ENCODE results near the gene CRACDL. TPM values are rescaled to one million over a fixed set of nuclear protein-coding genes. Genes with fewer than 3 reads are reported as not detected.

The CRACDL gene
- total and polyA plus RNA-seq, 2 donors (not counting 1 experiment from before 2014, with no cell fraction given) = 0.25 TPM; not detected in 1

- no peak overlapping the region for H3K9ac ChIP-seq (ENCODE audit: low read length)
- H3K27me3 ChIP-seq (replicated peaks in 1 of 4; ENCODE audit: control extremely low read depth in 1 of 4, control insufficient read depth in 3 of 4, insufficient read depth in 4 of 4, low read length in 3 of 4) = peaks cover 0 to 11% (median 5%) of the 10 kb centered on the region in 4 experiments
- WGBS (ENCODE audit: insufficient coverage) = 92% methylated on average over 13 of the region's 15 CpGs
- Mint-ChIP-seq H3K4me3 (no peak overlapping the region), H3K27me3 (peaks cover 44% of the 10 kb centered on the region), H3K4me1 (no peaks in the 10 kb centered on the region), H3K9me3 (ENCODE audit: insufficient read depth) (no peaks in the 10 kb centered on the region), H3K27ac (no peak overlapping the region)
- H3K9me3 ChIP-seq (ENCODE audit: control extremely low read depth in 1 of 3, control insufficient read depth in 2 of 3, insufficient read depth in 1 of 3, low read length in 2 of 3) = no peaks in the 10 kb centered on the region
- POLR2A ChIA-PET = no interaction called here
- DNase-seq = no peak
- TF ChIP-seq CTCF (IDR thresholded peaks at IDR 0.05) = no peak
- no peak for TF ChIP-seq EZH2 (IDR thresholded peaks at IDR 0.05; ENCODE audit: borderline replicate concordance, insufficient read depth, low read depth, low read length, poor library complexity, severe bottlenecking)
- no peak overlapping the region for H2AFZ ChIP-seq (ENCODE audit: insufficient read depth, low read depth, low read length, poor library complexity, severe bottlenecking)
- H3K4me3 ChIP-seq (ENCODE audit: control extremely low read depth in 1 of 5, extremely low read depth in 1 of 5, insufficient read depth in 1 of 5, low read depth in 2 of 5, low read length in 4 of 5) = no peak overlapping the region
- H4K20me1 ChIP-seq (ENCODE audit: control insufficient read depth, insufficient read depth, low read length, poor library complexity, severe bottlenecking) = no peaks in the 10 kb centered on the region
- ATAC-seq (ENCODE audit: low read depth) = no peak
- intact Hi-C loops (cut with micrococcal nuclease) = no loop called here
- H3K36me3 ChIP-seq (replicated peaks in 1 of 2; ENCODE audit: control extremely low read depth in 1 of 2, control insufficient read depth in 1 of 2, extremely low read depth in 1 of 2, insufficient read depth in 2 of 2, low read length in 1 of 2) = no peaks in the 10 kb centered on the region
- H3K4me1 ChIP-seq (ENCODE audit: control insufficient read depth in 2 of 2, insufficient read depth in 2 of 2, low read length in 2 of 2) = no peaks in the 10 kb centered on the region
- CTCF ChIA-PET = no interaction called here
- no peak overlapping the region for H3K27ac ChIP-seq (ENCODE audit: low read length in 2 of 2)
- no peaks in the 10 kb centered on the region for H3K79me2 ChIP-seq (ENCODE audit: control insufficient read depth, insufficient read depth, low read length)
- H3K4me2 ChIP-seq (replicated peaks; ENCODE audit: low read depth, low read length, poor library complexity, severe bottlenecking) = no peak overlapping the region
These were observed 6.1 kb downstream of the CRACDL start for GRCh38 chr2:98929920-98930319.

- WGBS (ENCODE audit: insufficient coverage) = 96% methylated on average over 8 of the region's 10 CpGs
- intact Hi-C loops (cut with micrococcal nuclease) = no loop called here
- no peak overlapping the region for H3K9ac ChIP-seq (ENCODE audit: low read length)
- no peaks in the 10 kb centered on the region for H3K36me3 ChIP-seq (replicated peaks in 1 of 2; ENCODE audit: control extremely low read depth in 1 of 2, control insufficient read depth in 1 of 2, extremely low read depth in 1 of 2, insufficient read depth in 2 of 2, low read length in 1 of 2)
- no peaks in the 10 kb centered on the region for H4K20me1 ChIP-seq (ENCODE audit: control insufficient read depth, insufficient read depth, low read length, poor library complexity, severe bottlenecking)
- no peak overlapping the region for H3K4me3 ChIP-seq (ENCODE audit: control extremely low read depth in 1 of 5, extremely low read depth in 1 of 5, insufficient read depth in 1 of 5, low read depth in 2 of 5, low read length in 4 of 5)
- POLR2A ChIA-PET = no interaction called here
- H3K9me3 Mint-ChIP-seq (ENCODE audit: insufficient read depth) = no peaks in the 10 kb centered on the region
- H3K4me2 ChIP-seq (replicated peaks; ENCODE audit: low read depth, low read length, poor library complexity, severe bottlenecking) = no peak overlapping the region
- no peak for DNase-seq
- no peaks in the 10 kb centered on the region for H3K4me1 Mint-ChIP-seq
- H2AFZ ChIP-seq (ENCODE audit: insufficient read depth, low read depth, low read length, poor library complexity, severe bottlenecking) = no peak overlapping the region
- H3K27me3 Mint-ChIP-seq = peaks cover 40% of the 10 kb centered on the region
- no peak for ATAC-seq (ENCODE audit: low read depth)
- no peaks in the 10 kb centered on the region for H3K79me2 ChIP-seq (ENCODE audit: control insufficient read depth, insufficient read depth, low read length)
- no peaks in the 10 kb centered on the region for H3K9me3 ChIP-seq (ENCODE audit: control extremely low read depth in 1 of 3, control insufficient read depth in 2 of 3, insufficient read depth in 1 of 3, low read length in 2 of 3)
- no peak overlapping the region for H3K27ac ChIP-seq (ENCODE audit: low read length in 2 of 2)
- H3K4me3 Mint-ChIP-seq = no peak overlapping the region
- H3K27ac Mint-ChIP-seq = no peak overlapping the region
- no peaks in the 10 kb centered on the region for H3K4me1 ChIP-seq (ENCODE audit: control insufficient read depth in 2 of 2, insufficient read depth in 2 of 2, low read length in 2 of 2)
- peaks cover 0 to 12% (median 3%) of the 10 kb centered on the region in 4 experiments for H3K27me3 ChIP-seq (replicated peaks in 1 of 4; ENCODE audit: control extremely low read depth in 1 of 4, control insufficient read depth in 3 of 4, insufficient read depth in 4 of 4, low read length in 3 of 4)
- CTCF ChIA-PET = no interaction called here
- no peak for TF ChIP-seq CTCF (IDR thresholded peaks at IDR 0.05)
- no peak for TF ChIP-seq EZH2 (IDR thresholded peaks at IDR 0.05; ENCODE audit: borderline replicate concordance, insufficient read depth, low read depth, low read length, poor library complexity, severe bottlenecking)
These were observed 7.8 kb downstream of the CRACDL start for GRCh38 chr2:98928242-98928641.

Data from B cell (primary cell).